ENCODE measurements around the gene ASGR1. TPM values are rescaled to one million over a fixed set of nuclear protein-coding genes. Genes with fewer than 3 reads are reported as not detected.

The ASGR1 gene
- total RNA-seq, 1 experiment from 2014 or later = 6.1 TPM

DNA sequence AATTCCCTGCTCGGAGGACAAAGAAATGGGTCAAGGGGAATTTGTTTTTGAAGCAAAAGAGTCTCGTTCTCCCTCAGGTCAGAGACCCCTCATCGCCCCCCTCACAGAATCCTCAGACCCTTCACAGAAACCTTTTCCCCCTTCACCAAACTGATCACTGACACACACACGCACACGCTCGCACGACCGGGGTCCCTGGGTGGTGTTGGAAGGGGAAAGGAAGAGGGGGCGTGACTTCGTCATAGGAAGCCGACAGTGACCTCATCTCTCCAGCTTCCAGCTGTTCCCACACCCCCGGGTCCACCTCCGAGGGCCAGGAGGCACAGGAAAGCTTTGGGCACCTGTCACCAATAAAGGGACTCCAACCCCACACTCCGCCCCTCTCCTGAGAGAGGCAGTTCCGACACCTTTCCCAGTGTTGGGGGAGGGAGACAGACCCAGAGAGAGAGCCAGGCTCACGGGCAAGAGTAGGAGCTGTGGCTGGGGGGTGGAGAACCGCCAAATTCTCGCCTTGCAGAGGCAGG is 1.2 kb downstream of the ASGR1 start:
- peak overlapping the region; percentile 63 for H3K27ac ChIP-seq (ENCODE audit: low read depth, low read length, poor library complexity, severe bottlenecking)
- no peak for TF ChIP-seq EZH2 (IDR thresholded peaks at IDR 0.05; ENCODE audit: borderline replicate concordance, low read depth, low read length, poor library complexity, severe bottlenecking)
- TF ChIP-seq, protein P1, sequence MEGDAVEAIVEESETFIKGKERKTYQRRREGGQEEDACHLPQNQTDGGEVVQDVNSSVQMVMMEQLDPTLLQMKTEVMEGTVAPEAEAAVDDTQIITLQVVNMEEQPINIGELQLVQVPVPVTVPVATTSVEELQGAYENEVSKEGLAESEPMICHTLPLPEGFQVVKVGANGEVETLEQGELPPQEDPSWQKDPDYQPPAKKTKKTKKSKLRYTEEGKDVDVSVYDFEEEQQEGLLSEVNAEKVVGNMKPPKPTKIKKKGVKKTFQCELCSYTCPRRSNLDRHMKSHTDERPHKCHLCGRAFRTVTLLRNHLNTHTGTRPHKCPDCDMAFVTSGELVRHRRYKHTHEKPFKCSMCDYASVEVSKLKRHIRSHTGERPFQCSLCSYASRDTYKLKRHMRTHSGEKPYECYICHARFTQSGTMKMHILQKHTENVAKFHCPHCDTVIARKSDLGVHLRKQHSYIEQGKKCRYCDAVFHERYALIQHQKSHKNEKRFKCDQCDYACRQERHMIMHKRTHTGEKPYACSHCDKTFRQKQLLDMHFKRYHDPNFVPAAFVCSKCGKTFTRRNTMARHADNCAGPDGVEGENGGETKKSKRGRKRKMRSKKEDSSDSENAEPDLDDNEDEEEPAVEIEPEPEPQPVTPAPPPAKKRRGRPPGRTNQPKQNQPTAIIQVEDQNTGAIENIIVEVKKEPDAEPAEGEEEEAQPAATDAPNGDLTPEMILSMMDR (conservative IDR thresholded peaks at IDR 0.05; ENCODE audit: low read depth, low read length) = no peak
- peak overlapping the region; percentile 54 for H3K4me3 ChIP-seq (ENCODE audit: low read depth, low read length, poor library complexity, severe bottlenecking)
- H3K36me3 ChIP-seq (ENCODE audit: insufficient read depth, low read length, poor library complexity, severe bottlenecking) = no peaks in the 10 kb centered on the region
- H3K9me3 ChIP-seq (ENCODE audit: low read depth, low read length, poor library complexity, severe bottlenecking) = no peaks in the 10 kb centered on the region
- peaks cover 8% of the 10 kb centered on the region for H3K4me1 ChIP-seq (ENCODE audit: insufficient read depth, low read length, poor library complexity, severe bottlenecking)
- no peaks in the 10 kb centered on the region for H3K27me3 ChIP-seq (replicated peaks; ENCODE audit: insufficient read depth, low read depth, low read length, poor library complexity)
- DNase-seq (ENCODE audit: low spot score) = peak; percentile 42
- ChIA-PET POLR2A (ENCODE audit: low non-redundant PET) (no interaction called here), CTCF (interaction anchor here (1.2 to 1.9 kb wide), 4 partner anchors 11 to 132 kb away, joined by 3 to 9 read pairs (median 6); no protein-coding TSS in a partner anchor)
- intact Hi-C loops (cut with micrococcal nuclease; ENCODE audit: unreplicated experiment) = loop anchor here (1.0 kb wide), 1 partner anchor 126 kb away; no protein-coding TSS in a partner anchor
- BruUV-seq (replicated peaks) = no TSS peak

DNA sequence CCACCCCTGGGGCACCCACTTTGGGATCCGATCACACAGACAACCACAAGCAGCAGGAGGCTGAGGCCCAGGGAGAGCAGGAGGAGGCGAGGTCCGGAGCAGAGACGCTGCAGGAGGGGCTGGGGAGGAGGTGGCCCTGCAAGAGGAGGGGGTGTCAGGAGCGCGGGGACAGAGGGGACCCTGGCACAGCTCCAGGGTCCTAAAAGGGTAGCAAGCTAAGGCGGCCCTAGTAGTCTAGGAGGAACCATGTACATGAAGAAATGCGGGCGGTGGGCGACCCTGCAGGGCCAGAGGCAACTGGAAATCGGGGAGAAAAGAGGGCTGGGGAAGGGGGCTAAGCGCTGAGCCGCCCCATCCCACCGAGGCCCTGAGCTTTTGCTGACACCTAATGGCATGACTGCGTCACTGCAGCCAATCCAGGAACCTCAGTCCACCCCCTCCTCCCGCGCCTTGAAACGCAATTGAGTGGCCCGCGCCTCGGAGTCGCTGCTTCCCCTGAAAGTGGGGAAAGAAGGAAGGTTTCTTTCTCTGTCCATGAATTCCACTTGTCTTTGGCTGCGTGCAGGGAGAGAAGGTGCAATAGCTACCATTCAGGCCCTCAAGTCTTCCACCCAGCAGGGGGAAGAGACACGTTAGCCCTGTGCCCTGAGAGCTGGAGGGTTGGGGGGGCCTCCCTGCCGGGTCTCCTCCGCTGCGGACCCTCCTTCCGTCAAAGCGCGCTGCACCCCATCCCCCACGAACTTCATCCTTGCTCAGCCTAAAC is 1.8 kb downstream of the ASGR1 start:
- Histone ChIP-seq H3K27me3 (replicated peaks; ENCODE audit: insufficient read depth, low read depth, low read length, poor library complexity) (no peaks in the 10 kb centered on the region), H3K4me1 (ENCODE audit: insufficient read depth, low read length, poor library complexity, severe bottlenecking) (peaks cover 8% of the 10 kb centered on the region), H3K27ac (ENCODE audit: low read depth, low read length, poor library complexity, severe bottlenecking) (peak overlapping the region; percentile 63), H3K36me3 (ENCODE audit: insufficient read depth, low read length, poor library complexity, severe bottlenecking) (no peaks in the 10 kb centered on the region), H3K9me3 (ENCODE audit: low read depth, low read length, poor library complexity, severe bottlenecking) (no peaks in the 10 kb centered on the region), H3K4me3 (ENCODE audit: low read depth, low read length, poor library complexity, severe bottlenecking) (peak overlapping the region; percentile 54)
- no peak for TF ChIP-seq EZH2 (IDR thresholded peaks at IDR 0.05; ENCODE audit: borderline replicate concordance, low read depth, low read length, poor library complexity, severe bottlenecking)
- TF ChIP-seq, protein P1 (conservative IDR thresholded peaks at IDR 0.05; ENCODE audit: low read depth, low read length) = peak; percentile 96
- POLR2A ChIA-PET (ENCODE audit: low non-redundant PET) = no interaction called here
- CTCF ChIA-PET = interaction anchor here (0.7 to 1.9 kb wide), 6 partner anchors 11 to 142 kb away, joined by 3 to 9 read pairs (median 5); partner anchors contain the start of gene SLC16A13
- intact Hi-C loops (cut with micrococcal nuclease; ENCODE audit: unreplicated experiment) = loop anchor here (1.0 kb wide), 1 partner anchor 125 kb away; no protein-coding TSS in a partner anchor
- peak; percentile 89 for DNase-seq (ENCODE audit: low spot score)
- BruUV-seq (replicated peaks) = no TSS peak

DNA sequence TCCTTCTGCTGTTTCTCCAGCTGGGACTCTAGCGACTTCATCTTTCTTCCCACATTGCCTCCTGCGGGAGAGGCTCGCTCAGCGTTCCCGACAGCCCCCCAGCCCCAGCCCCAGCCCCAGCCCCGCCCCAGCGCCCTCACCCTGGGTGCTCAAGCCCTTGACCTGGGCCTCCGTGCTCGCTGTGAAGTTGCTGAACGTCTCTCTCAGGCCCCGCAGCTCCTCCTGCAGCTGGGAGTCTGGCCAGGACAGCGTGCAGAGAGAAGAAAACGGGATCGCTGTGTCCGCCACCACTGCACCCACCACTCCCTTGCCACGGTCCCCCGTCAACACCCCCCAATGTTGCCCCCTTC is 2.4 kb downstream of the ASGR1 start:
- CTCF ChIA-PET = interaction anchor here (0.7 to 1.9 kb wide), 6 partner anchors 12 to 141 kb away, joined by 3 to 9 read pairs (median 5); partner anchors contain the start of gene SLC16A13
- H3K4me1 ChIP-seq (ENCODE audit: insufficient read depth, low read length, poor library complexity, severe bottlenecking) = peaks cover 8% of the 10 kb centered on the region
- H3K36me3 ChIP-seq (ENCODE audit: insufficient read depth, low read length, poor library complexity, severe bottlenecking) = no peaks in the 10 kb centered on the region
- no peaks in the 10 kb centered on the region for H3K9me3 ChIP-seq (ENCODE audit: low read depth, low read length, poor library complexity, severe bottlenecking)
- intact Hi-C loops (cut with micrococcal nuclease; ENCODE audit: unreplicated experiment) = loop anchor here (1.0 kb wide), 1 partner anchor 125 kb away; no protein-coding TSS in a partner anchor
- peak overlapping the region; percentile 54 for H3K4me3 ChIP-seq (ENCODE audit: low read depth, low read length, poor library complexity, severe bottlenecking)
- H3K27me3 ChIP-seq (replicated peaks; ENCODE audit: insufficient read depth, low read depth, low read length, poor library complexity) = no peaks in the 10 kb centered on the region
- POLR2A ChIA-PET (ENCODE audit: low non-redundant PET) = interaction anchor here (0.6 kb wide), 1 partner anchor 183 kb away, joined by 5 read pairs; no protein-coding TSS in a partner anchor
- DNase-seq (ENCODE audit: low spot score) = no peak
- no peak for TF ChIP-seq EZH2 (IDR thresholded peaks at IDR 0.05; ENCODE audit: borderline replicate concordance, low read depth, low read length, poor library complexity, severe bottlenecking)
- TF ChIP-seq, protein P1 (conservative IDR thresholded peaks at IDR 0.05; ENCODE audit: low read depth, low read length) = no peak
- no TSS peak for BruUV-seq (replicated peaks)
- peak overlapping the region; percentile 63 for H3K27ac ChIP-seq (ENCODE audit: low read depth, low read length, poor library complexity, severe bottlenecking)

All from A673 (cell line).